ENCODE measurements around the gene MOB1B. TPM values are rescaled to one million over a fixed set of nuclear protein-coding genes. Genes with fewer than 3 reads are reported as not detected.
"Not testable (repeated sequence)": the region's sequence is repeated elsewhere in the genome, so short reads cannot be mapped to it uniquely, and the experiment has no call there.

MOB1B gene
- total RNA-seq, 1 donor from 2014 or later = 47.4 TPM

GRCh38 chr4:71006203-71006907 lies 104.2 kb downstream of the MOB1B start:
- Mint-ChIP-seq H3K27me3 (no peaks in the 10 kb centered on the region), H3K36me3 (ENCODE audit: insufficient read depth) (peaks cover 19% of the 10 kb centered on the region), H3K4me1 (ENCODE audit: low read depth) (peaks cover 21% of the 10 kb centered on the region), H3K4me3 (ENCODE audit: low read depth) (no peak overlapping the region), H3K27ac (no peak overlapping the region), H3K9me3 (ENCODE audit: low read depth) (peaks cover 10% of the 10 kb centered on the region)
- DNase-seq (ENCODE audit: low spot score, unreplicated experiment) = no peak
- TF ChIP-seq CTCF (IDR thresholded peaks at IDR 0.05; ENCODE audit: unreplicated experiment) = no peak

- H3K4me3 Mint-ChIP-seq (ENCODE audit: low read depth) = no peak overlapping the region
- no peak for DNase-seq (ENCODE audit: low spot score, unreplicated experiment)
- H3K36me3 Mint-ChIP-seq (ENCODE audit: insufficient read depth) = peaks cover 18% of the 10 kb centered on the region
- no peak overlapping the region for H3K27ac Mint-ChIP-seq
- H3K27me3 Mint-ChIP-seq = no peaks in the 10 kb centered on the region
- H3K9me3 Mint-ChIP-seq (ENCODE audit: low read depth) = peaks cover 4% of the 10 kb centered on the region
- peaks cover 18% of the 10 kb centered on the region for H3K4me1 Mint-ChIP-seq (ENCODE audit: low read depth)
- no peak for TF ChIP-seq CTCF (IDR thresholded peaks at IDR 0.05; ENCODE audit: unreplicated experiment)
Measured at GRCh38 chr4:71008196-71008595, 106.0 kb downstream of the MOB1B start.

- Mint-ChIP-seq H3K36me3 (ENCODE audit: insufficient read depth) (peaks cover 22% of the 10 kb centered on the region), H3K4me3 (ENCODE audit: low read depth) (no peak overlapping the region), H3K27ac (no peak overlapping the region), H3K9me3 (ENCODE audit: low read depth) (peaks cover 10% of the 10 kb centered on the region), H3K4me1 (ENCODE audit: low read depth) (peaks cover 9% of the 10 kb centered on the region), H3K27me3 (no peaks in the 10 kb centered on the region)
- DNase-seq (ENCODE audit: low spot score, unreplicated experiment) = no peak
- TF ChIP-seq CTCF (IDR thresholded peaks at IDR 0.05; ENCODE audit: unreplicated experiment) = no peak
Measured at GRCh38 chr4:71009086-71009485, 106.9 kb downstream of the MOB1B start.

GRCh38 chr4:71009890-71010588 lies 107.9 kb downstream of the MOB1B start:
- Mint-ChIP-seq H3K4me1 (ENCODE audit: low read depth) (peaks cover 3% of the 10 kb centered on the region), H3K4me3 (ENCODE audit: low read depth) (no peak overlapping the region), H3K27me3 (no peaks in the 10 kb centered on the region), H3K36me3 (ENCODE audit: insufficient read depth) (peaks cover 26% of the 10 kb centered on the region), H3K9me3 (ENCODE audit: low read depth) (peaks cover 13% of the 10 kb centered on the region), H3K27ac (no peak overlapping the region)
- peak; percentile 75 for TF ChIP-seq CTCF (IDR thresholded peaks at IDR 0.05; ENCODE audit: unreplicated experiment)
- DNase-seq (ENCODE audit: low spot score, unreplicated experiment) = no peak

- no peak overlapping the region for H3K27ac Mint-ChIP-seq
- no peak for DNase-seq (ENCODE audit: low spot score, unreplicated experiment)
- TF ChIP-seq CTCF (IDR thresholded peaks at IDR 0.05; ENCODE audit: unreplicated experiment) = no peak
- H3K27me3 Mint-ChIP-seq = no peaks in the 10 kb centered on the region
- peaks cover 2% of the 10 kb centered on the region for H3K4me1 Mint-ChIP-seq (ENCODE audit: low read depth)
- peaks cover 21% of the 10 kb centered on the region for H3K9me3 Mint-ChIP-seq (ENCODE audit: low read depth)
- no peak overlapping the region for H3K4me3 Mint-ChIP-seq (ENCODE audit: low read depth)
- H3K36me3 Mint-ChIP-seq (ENCODE audit: insufficient read depth) = peaks cover 30% of the 10 kb centered on the region
Measured at GRCh38 chr4:71011451-71011850, 109.3 kb downstream of the MOB1B start.

GRCh38 chr4:71017391-71017790 lies 115.2 kb downstream of the MOB1B start:
- Mint-ChIP-seq H3K9me3 (ENCODE audit: low read depth) (peaks cover 21% of the 10 kb centered on the region), H3K36me3 (ENCODE audit: insufficient read depth) (peaks cover 27% of the 10 kb centered on the region)
- H3K4me3 Mint-ChIP-seq (ENCODE audit: low read depth); H3K27me3 Mint-ChIP-seq; H3K27ac Mint-ChIP-seq; H3K4me1 Mint-ChIP-seq (ENCODE audit: low read depth); DNase-seq (ENCODE audit: low spot score, unreplicated experiment): not testable (repeated sequence)
